ENCODE results near the gene ARID5B.

The ARID5B gene

GRCh38 chr10:62109587-62110293 is 208.2 kb downstream of the ARID5B start:
- DNase-seq: no peak

GRCh38 chr10:62112300-62112699 is 210.8 kb downstream of the ARID5B start:
- no peak for DNase-seq

- no peak for DNase-seq
Observed at GRCh38 chr10:62112963-62113362, 211.5 kb downstream of the ARID5B start.

GRCh38 chr10:62113680-62114079 is 212.2 kb downstream of the ARID5B start:
- no peak for DNase-seq

- no peak for DNase-seq
Observed at GRCh38 chr10:62115321-62115720, 213.8 kb downstream of the ARID5B start.

GRCh38 chr10:62115842-62116241 is 214.3 kb downstream of the ARID5B start:
- no peak for DNase-seq

GRCh38 chr10:62116896-62117295 is 215.4 kb downstream of the ARID5B start:
- no peak for DNase-seq

GRCh38 chr10:62121187-62121530 is 219.7 kb downstream of the ARID5B start:
- DNase-seq: no peak

GRCh38 chr10:62127975-62128374 is 226.5 kb downstream of the ARID5B start:
- DNase-seq: no peak

- no peak for DNase-seq
Observed at GRCh38 chr10:62130948-62131347, 229.4 kb downstream of the ARID5B start.

- DNase-seq: no peak
Observed at GRCh38 chr10:62131724-62132123, 230.2 kb downstream of the ARID5B start.

GRCh38 chr10:62133618-62134017 is 232.1 kb downstream of the ARID5B start:
- no peak for DNase-seq

- no peak for DNase-seq
Observed at GRCh38 chr10:62136931-62137330, 235.4 kb downstream of the ARID5B start.
